Aorta (tissue), 5 donors: ENCODE measurements around the gene FILIP1L. TPM values are rescaled to one million over a fixed set of nuclear protein-coding genes. Genes with fewer than 3 reads are reported as not detected.

Source experiments
- ATAC-seq: fragments of 200-7000 bp; cut with Tn5 transposase; one replicate; pipeline ENCODE4 v1.9.1; 2022; ENCODE audit warnings: moderate library complexity; ENCODE audit not compliant: low FRiP score
- DNase-seq, 2 donors: peaks; one replicate each; pipeline ENCODE4 v3.0.0-alpha.2; 2020
- H3K27ac ChIP-seq, 2 donors: one replicate each; pipeline ENCODE4 v1.5.1; 2013; ENCODE audit warnings: low read length in 2 of 2, mild to moderate bottlenecking in 2 of 2, moderate library complexity in 2 of 2, control low read depth in 1 of 2, inconsistent platforms in 1 of 2, low read depth in 1 of 2
- H3K27me3 ChIP-seq, 2 donors: one replicate each; pipeline ENCODE4 v1.6.1; 2013; ENCODE audit warnings: control low read depth in 1 of 2, low read length in 1 of 2, mild to moderate bottlenecking in 1 of 2, moderate library complexity in 1 of 2; ENCODE audit not compliant: insufficient read depth in 2 of 2, control insufficient read depth in 1 of 2
- H3K36me3 ChIP-seq, 2 donors: one replicate each; pipeline ENCODE4 v1.6.1; 2013; ENCODE audit warnings: control low read depth in 1 of 2, low read length in 1 of 2, mild to moderate bottlenecking in 1 of 2; ENCODE audit not compliant: insufficient read depth in 2 of 2, control insufficient read depth in 1 of 2
- H3K4me1 ChIP-seq, 2 donors: one replicate each; pipeline ENCODE4 v1.6.1; 2013; ENCODE audit warnings: low read length in 2 of 2, control low read depth in 1 of 2, mild to moderate bottlenecking in 1 of 2, moderate library complexity in 1 of 2; ENCODE audit not compliant: insufficient read depth in 2 of 2, control insufficient read depth in 1 of 2
- H3K4me3 ChIP-seq, 2 donors: one replicate each; pipeline ENCODE4 v1.5.1; 2013; ENCODE audit warnings: low read length in 2 of 2, control low read depth in 1 of 2, mild to moderate bottlenecking in 1 of 2
- H3K9me3 ChIP-seq: one replicate; pipeline ENCODE4 v1.6.1; 2013; ENCODE audit warnings: mild to moderate bottlenecking, low read length; ENCODE audit not compliant: control insufficient read depth
- WGBS, 2 donors: extraction: QIAGEN DNeasy Blood & Tissue Kit; methylation state at CpG; one replicate each; pipeline ENCODE4 v1.1.7; 2013; 5-methylcytosine and 5-hydroxymethylcytosine counted together
- intact Hi-C, 2 donors: fragments of 100-400 bp; cut with DNase I; formaldehyde crosslinking; loops; one replicate each; pipeline versions ENCODE4 v1.14.2 to v1.15.0; 2022
- polyA plus RNA-seq, 2 donors: library from polyadenylated mRNA; stranded (reverse); fragments of 200-250 nt; gene quantifications; one replicate each; pipeline ENCODE4 v1.2.3, GENCODE V29; 2013
- total RNA-seq, 2 donors: library from RNA; stranded (reverse); fragmentation: NEBNext Ultra II Directional; extraction: Animal tissue kit (Norgen Biotek cat#: 25700); gene quantifications; one replicate each; pipeline ENCODE4 v1.2.1, GENCODE V29; 2021
- donor health status: healthy with polysubstance abuse.
- donor health status: Bipolar disorder and iron deficiency.
- donor health status: DM: no; HTN: no; CAD: no.
- donor health status: DM: no; HTN: no; CAD: no.
- donor health status: DM: yes; HTN: yes; CAD: no.

Gene FILIP1L
- total and polyA plus RNA-seq, 4 donors = 168 to 861 (median 251) TPM

DNA sequence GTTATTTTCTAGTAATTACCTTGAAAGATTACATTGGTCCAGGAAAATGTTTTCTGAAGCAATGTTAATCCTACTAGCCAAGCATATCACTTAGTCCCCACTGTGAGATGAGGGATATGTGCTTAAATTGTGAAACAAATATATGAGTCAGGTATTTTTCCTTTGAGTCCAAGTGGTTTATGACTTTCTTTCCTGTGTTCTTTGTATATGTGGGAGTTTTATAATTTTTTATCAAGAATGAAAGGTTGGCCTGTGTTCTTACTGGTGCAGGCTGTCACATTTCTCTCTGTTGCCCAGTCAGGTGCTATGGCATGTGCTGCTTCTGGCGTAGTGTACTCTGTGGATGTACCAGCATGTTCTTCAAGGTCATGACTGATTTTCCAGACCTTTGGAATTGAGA, 149.2 kb downstream of the FILIP1L start:
- H3K27me3 ChIP-seq = no peaks in the 10 kb centered on the region
- ATAC-seq (no peak), DNase-seq (no peak)
- WGBS, 2 donors = 35 to 44% methylated on average over 1 of the region's 1 CpG
- intact Hi-C loops = loop anchor here (5.0 to 10.0 kb wide), 4 partner anchors 37 to 290 kb away; no protein-coding TSS in a partner anchor
- no peaks in the 10 kb centered on the region for H3K9me3 ChIP-seq
- H3K27ac ChIP-seq = peak overlapping the region in 1 of 2 donors; percentile 98
- H3K4me3 ChIP-seq = no peak overlapping the region
- peaks cover 7 to 8% of the 10 kb centered on the region in 2 donors for H3K4me1 ChIP-seq
- no peaks in the 10 kb centered on the region for H3K36me3 ChIP-seq

DNA sequence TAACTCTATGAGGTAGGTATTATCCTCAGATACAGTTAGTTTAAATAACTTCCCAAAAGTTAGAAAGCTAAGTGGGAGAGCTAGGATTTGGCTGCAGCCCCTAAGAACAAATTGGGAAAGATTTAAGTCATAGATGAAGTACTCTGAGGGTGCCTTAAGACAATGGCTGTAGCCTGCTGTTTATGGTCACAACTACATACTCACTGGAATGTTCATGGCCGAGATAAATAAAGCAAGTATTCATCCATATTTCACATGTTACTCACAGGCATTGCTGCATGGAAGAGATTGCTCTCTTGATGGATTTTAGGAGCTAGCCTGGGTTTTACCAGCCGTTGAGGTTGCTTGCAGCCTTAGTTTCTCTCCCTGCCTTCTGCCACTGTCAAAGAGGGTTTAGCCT, 151.6 kb downstream of the FILIP1L start:
- Histone ChIP-seq H3K9me3 (no peaks in the 10 kb centered on the region), H3K36me3 (no peaks in the 10 kb centered on the region), H3K27me3 (no peaks in the 10 kb centered on the region), H3K27ac (peak overlapping the region; percentile 42 to 60), H3K4me3 (no peak overlapping the region), H3K4me1 (peaks cover 11 to 12% of the 10 kb centered on the region in 2 donors)
- 25% methylated on average over 2 of the region's 2 CpGs for WGBS, 2 donors
- ATAC-seq = no peak
- no peak for DNase-seq
- intact Hi-C loops = loop anchor here (5.0 to 10.0 kb wide), 4 partner anchors 70 to 292 kb away; no protein-coding TSS in a partner anchor

GRCh38 chr3:99961756-99962515, 152.4 kb downstream of the FILIP1L start:
- H3K4me1 ChIP-seq = peaks cover 11 to 15% of the 10 kb centered on the region in 2 donors
- no peak overlapping the region for H3K4me3 ChIP-seq
- intact Hi-C loops = loop anchor here (5.0 to 10.0 kb wide), 4 partner anchors 70 to 293 kb away; no protein-coding TSS in a partner anchor
- no peaks in the 10 kb centered on the region for H3K27me3 ChIP-seq
- no peaks in the 10 kb centered on the region for H3K36me3 ChIP-seq
- ATAC-seq (no peak), DNase-seq (no peak)
- H3K27ac ChIP-seq = peak overlapping the region; percentile 19 to 88
- 69 to 72% methylated on average over 7 of the region's 7 CpGs for WGBS, 2 donors
- H3K9me3 ChIP-seq = no peaks in the 10 kb centered on the region

DNA sequence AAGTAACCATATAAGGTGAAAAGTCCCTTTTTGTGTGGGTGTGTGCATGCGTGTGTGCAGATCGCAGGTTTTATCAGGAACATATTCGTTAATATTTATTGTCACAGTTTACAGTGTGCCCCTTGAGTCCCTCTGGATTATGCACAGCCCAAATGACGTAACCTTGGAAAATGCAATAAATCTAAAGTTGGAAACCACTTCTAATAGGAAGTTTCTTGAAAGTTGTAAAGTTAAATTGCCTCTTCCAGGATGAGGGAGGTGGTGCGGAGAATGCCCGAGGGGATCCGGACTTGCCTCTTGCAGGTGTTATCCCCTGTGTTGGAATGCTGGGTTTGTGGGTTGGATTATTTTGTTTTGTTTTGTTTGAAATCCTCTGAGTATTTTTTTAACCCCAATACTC, 153.4 kb downstream of the FILIP1L start:
- 5 to 8% methylated on average over 7 of the region's 7 CpGs for WGBS, 2 donors
- H3K36me3 ChIP-seq = no peaks in the 10 kb centered on the region
- peaks cover 9 to 16% of the 10 kb centered on the region in 2 donors for H3K4me1 ChIP-seq

GRCh38 chr3:99960123-99960878, 154.0 kb downstream of the FILIP1L start:
- Histone ChIP-seq H3K36me3 (no peaks in the 10 kb centered on the region), H3K4me3 (no peak overlapping the region), H3K4me1 (peaks cover 7 to 14% of the 10 kb centered on the region in 2 donors), H3K9me3 (no peaks in the 10 kb centered on the region), H3K27ac (peak overlapping the region; percentile 28 to 73), H3K27me3 (no peaks in the 10 kb centered on the region)
- WGBS, 2 donors = 24 to 27% methylated on average over 5 of the region's 5 CpGs
- intact Hi-C loops = loop anchor here (5.0 to 10.0 kb wide), 4 partner anchors 72 to 294 kb away; no protein-coding TSS in a partner anchor
- no peak for DNase-seq
- ATAC-seq = no peak

More for the DNA sequence above, 153.4 kb downstream of the FILIP1L start:
- Histone ChIP-seq H3K4me3 (no peak overlapping the region), H3K27ac (peak overlapping the region; percentile 74 to 87), H3K9me3 (no peaks in the 10 kb centered on the region), H3K27me3 (no peaks in the 10 kb centered on the region)
- DNase-seq = no peak
- ATAC-seq = peak; percentile 76
- intact Hi-C loops = loop anchor here (5.0 to 10.0 kb wide), 4 partner anchors 71 to 294 kb away; no protein-coding TSS in a partner anchor

GRCh38 chr3:99958222-99958912, 155.9 kb downstream of the FILIP1L start:
- peak overlapping the region; percentile 1 to 85 for H3K27ac ChIP-seq
- no peaks in the 10 kb centered on the region for H3K36me3 ChIP-seq
- no peaks in the 10 kb centered on the region for H3K27me3 ChIP-seq
- WGBS, 2 donors = 3 to 7% methylated on average over 3 of the region's 3 CpGs
- ATAC-seq (no peak), DNase-seq (no peak)
- intact Hi-C loops = no loop called here
- H3K9me3 ChIP-seq = no peaks in the 10 kb centered on the region
- H3K4me3 ChIP-seq = no peak overlapping the region
- H3K4me1 ChIP-seq = peaks cover 5 to 12% of the 10 kb centered on the region in 2 donors

- Histone ChIP-seq H3K9me3 (no peaks in the 10 kb centered on the region), H3K27me3 (no peaks in the 10 kb centered on the region), H3K36me3 (no peaks in the 10 kb centered on the region), H3K27ac (peak overlapping the region in 1 of 2 donors; percentile 82), H3K4me1 (peaks cover 5 to 12% of the 10 kb centered on the region in 2 donors), H3K4me3 (no peak overlapping the region)
- 20 to 34% methylated on average over 4 of the region's 4 CpGs for WGBS, 2 donors
- ATAC-seq = no peak
- intact Hi-C loops = no loop called here
- DNase-seq = no peak
Measured at GRCh38 chr3:99957151-99957796, 157.0 kb downstream of the FILIP1L start.
